Measurements from ENCODE around the gene NOB1. TPM values are rescaled to one million over a fixed set of nuclear protein-coding genes. Genes with fewer than 3 reads are reported as not detected.

The NOB1 gene
- total and polyA plus RNA-seq, 4 donors = 6.9 to 19.7 (median 12.5) TPM

DNA sequence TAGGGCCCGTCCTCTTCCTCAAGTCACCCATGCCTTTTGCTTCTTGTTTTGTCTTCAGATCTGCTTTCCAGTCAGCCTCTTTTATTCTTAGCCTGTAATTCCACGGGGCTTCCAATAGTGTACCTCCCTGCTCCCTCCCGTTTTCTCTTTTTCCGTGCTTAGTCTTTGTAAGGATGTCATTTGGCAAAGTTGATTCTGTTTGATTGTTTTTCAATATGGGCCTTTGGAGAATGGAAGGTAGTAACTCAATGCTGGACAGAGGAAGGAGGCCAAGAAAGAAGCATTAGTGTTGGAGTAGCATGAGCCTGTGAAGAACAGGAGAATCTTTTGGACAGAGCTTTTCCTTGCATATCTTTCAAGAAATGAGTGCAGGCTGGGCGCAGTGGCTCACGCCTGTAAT, 13.9 kb upstream of the NOB1 start:
- Histone ChIP-seq H3K27me3 (ENCODE audit: control insufficient read depth in 4 of 4, insufficient read depth in 4 of 4, low read length in 3 of 4) (no peaks in the 10 kb centered on the region), H3K36me3 (ENCODE audit: control insufficient read depth in 4 of 4, insufficient read depth in 3 of 4, low read depth in 1 of 4, low read length in 3 of 4) (no peaks in the 10 kb centered on the region), H3K4me1 (ENCODE audit: control insufficient read depth in 4 of 4, insufficient read depth in 4 of 4, low read length in 3 of 4) (peaks cover 0 to 9% (median 6%) of the 10 kb centered on the region in 4 donors), H3K9ac (ENCODE audit: low read depth in 1 of 2, low read length in 2 of 2) (no peak overlapping the region), H3K27ac (ENCODE audit: low read depth in 1 of 2, low read length in 2 of 2) (no peak overlapping the region), H3K9me3 (ENCODE audit: control insufficient read depth in 4 of 4, low read length in 3 of 4) (no peaks in the 10 kb centered on the region), H3K4me3 (ENCODE audit: low read depth in 1 of 3, low read length in 3 of 3) (no peak overlapping the region)
- 99% methylated on average over 6 of the region's 6 CpGs for WGBS
- TF ChIP-seq, protein P1, sequence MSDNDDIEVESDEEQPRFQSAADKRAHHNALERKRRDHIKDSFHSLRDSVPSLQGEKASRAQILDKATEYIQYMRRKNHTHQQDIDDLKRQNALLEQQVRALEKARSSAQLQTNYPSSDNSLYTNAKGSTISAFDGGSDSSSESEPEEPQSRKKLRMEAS (IDR thresholded peaks at IDR 0.05) = no peak
- TF ChIP-seq EGR1 (IDR thresholded peaks at IDR 0.05; ENCODE audit: low read depth in 2 of 2) (no peak), NR2F2 (IDR thresholded peaks at IDR 0.05) (no peak), RXRA (IDR thresholded peaks at IDR 0.05) (no peak), SP1 (IDR thresholded peaks at IDR 0.05) (no peak), HNF4A (conservative IDR thresholded peaks at IDR 0.05) (no peak), FOXA1 (IDR thresholded peaks at IDR 0.05) (no peak), TAF1 (conservative IDR thresholded peaks at IDR 0.05) (no peak), JUND (IDR thresholded peaks at IDR 0.05) (no peak), GABPA (IDR thresholded peaks at IDR 0.05 in 1 of 2, conservative IDR thresholded peaks at IDR 0.05 in 1 of 2) (no peak)
- TF ChIP-seq, protein P2, sequence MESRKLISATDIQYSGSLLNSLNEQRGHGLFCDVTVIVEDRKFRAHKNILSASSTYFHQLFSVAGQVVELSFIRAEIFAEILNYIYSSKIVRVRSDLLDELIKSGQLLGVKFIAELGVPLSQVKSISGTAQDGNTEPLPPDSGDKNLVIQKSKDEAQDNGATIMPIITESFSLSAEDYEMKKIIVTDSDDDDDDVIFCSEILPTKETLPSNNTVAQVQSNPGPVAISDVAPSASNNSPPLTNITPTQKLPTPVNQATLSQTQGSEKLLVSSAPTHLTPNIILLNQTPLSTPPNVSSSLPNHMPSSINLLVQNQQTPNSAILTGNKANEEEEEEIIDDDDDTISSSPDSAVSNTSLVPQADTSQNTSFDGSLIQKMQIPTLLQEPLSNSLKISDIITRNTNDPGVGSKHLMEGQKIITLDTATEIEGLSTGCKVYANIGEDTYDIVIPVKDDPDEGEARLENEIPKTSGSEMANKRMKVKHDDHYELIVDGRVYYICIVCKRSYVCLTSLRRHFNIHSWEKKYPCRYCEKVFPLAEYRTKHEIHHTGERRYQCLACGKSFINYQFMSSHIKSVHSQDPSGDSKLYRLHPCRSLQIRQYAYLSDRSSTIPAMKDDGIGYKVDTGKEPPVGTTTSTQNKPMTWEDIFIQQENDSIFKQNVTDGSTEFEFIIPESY (IDR thresholded peaks at IDR 0.05) = no peak
- TF ChIP-seq, protein P3, sequence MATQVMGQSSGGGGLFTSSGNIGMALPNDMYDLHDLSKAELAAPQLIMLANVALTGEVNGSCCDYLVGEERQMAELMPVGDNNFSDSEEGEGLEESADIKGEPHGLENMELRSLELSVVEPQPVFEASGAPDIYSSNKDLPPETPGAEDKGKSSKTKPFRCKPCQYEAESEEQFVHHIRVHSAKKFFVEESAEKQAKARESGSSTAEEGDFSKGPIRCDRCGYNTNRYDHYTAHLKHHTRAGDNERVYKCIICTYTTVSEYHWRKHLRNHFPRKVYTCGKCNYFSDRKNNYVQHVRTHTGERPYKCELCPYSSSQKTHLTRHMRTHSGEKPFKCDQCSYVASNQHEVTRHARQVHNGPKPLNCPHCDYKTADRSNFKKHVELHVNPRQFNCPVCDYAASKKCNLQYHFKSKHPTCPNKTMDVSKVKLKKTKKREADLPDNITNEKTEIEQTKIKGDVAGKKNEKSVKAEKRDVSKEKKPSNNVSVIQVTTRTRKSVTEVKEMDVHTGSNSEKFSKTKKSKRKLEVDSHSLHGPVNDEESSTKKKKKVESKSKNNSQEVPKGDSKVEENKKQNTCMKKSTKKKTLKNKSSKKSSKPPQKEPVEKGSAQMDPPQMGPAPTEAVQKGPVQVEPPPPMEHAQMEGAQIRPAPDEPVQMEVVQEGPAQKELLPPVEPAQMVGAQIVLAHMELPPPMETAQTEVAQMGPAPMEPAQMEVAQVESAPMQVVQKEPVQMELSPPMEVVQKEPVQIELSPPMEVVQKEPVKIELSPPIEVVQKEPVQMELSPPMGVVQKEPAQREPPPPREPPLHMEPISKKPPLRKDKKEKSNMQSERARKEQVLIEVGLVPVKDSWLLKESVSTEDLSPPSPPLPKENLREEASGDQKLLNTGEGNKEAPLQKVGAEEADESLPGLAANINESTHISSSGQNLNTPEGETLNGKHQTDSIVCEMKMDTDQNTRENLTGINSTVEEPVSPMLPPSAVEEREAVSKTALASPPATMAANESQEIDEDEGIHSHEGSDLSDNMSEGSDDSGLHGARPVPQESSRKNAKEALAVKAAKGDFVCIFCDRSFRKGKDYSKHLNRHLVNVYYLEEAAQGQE (IDR thresholded peaks at IDR 0.05) = no peak
- TF ChIP-seq, protein P4, sequence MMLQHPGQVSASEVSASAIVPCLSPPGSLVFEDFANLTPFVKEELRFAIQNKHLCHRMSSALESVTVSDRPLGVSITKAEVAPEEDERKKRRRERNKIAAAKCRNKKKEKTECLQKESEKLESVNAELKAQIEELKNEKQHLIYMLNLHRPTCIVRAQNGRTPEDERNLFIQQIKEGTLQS (IDR thresholded peaks at IDR 0.05) = no peak
- DNase-seq (ENCODE audit: low spot score) = no peak

DNA sequence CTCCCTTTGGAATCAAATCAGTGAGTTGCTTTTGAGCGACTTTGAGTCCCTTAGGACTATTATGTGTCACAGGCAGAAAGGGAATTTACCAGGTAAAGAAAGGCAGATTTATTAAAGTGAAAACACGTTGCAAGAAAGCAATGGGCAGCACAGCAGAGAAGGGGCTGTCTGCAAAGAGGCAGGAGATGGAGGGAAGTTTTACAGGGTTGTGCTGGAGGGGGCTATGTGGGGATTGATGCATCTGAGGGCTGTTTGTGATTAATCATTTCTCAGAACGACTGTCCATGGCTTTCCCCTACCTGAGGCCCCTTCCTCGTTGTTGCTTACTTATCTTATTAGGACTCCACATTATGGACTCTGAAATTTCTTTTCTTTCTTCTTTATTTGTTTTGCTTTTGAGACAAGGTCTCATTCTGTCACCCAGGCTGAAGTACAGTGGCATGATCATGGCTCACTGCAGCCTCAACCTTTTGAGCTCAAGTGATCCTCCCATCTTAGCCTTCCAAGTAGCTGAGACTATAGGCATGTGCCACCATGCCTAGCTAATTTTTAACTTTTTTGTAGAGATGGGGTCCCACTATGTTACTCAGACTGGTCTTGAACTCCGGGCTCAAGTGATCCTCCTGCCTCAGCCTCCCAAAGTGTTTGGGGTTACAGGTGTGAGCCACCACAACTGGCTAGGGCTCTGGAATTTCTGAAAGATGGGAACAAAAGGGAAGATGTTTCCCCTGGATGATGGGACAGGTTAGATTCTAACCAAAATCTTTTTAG, 12.9 kb upstream of the NOB1 start:
- Histone ChIP-seq H3K9me3 (ENCODE audit: control insufficient read depth in 4 of 4, low read length in 3 of 4) (no peaks in the 10 kb centered on the region), H3K4me3 (ENCODE audit: low read depth in 1 of 3, low read length in 3 of 3) (no peak overlapping the region), H3K9ac (ENCODE audit: low read depth in 1 of 2, low read length in 2 of 2) (no peak overlapping the region), H3K27me3 (ENCODE audit: control insufficient read depth in 4 of 4, insufficient read depth in 4 of 4, low read length in 3 of 4) (no peaks in the 10 kb centered on the region), H3K4me1 (ENCODE audit: control insufficient read depth in 4 of 4, insufficient read depth in 4 of 4, low read length in 3 of 4) (peaks cover 0 to 16% (median 13%) of the 10 kb centered on the region in 4 donors), H3K36me3 (ENCODE audit: control insufficient read depth in 4 of 4, insufficient read depth in 3 of 4, low read depth in 1 of 4, low read length in 3 of 4) (no peaks in the 10 kb centered on the region), H3K27ac (ENCODE audit: low read depth in 1 of 2, low read length in 2 of 2) (no peak overlapping the region)
- TF ChIP-seq HNF4G (IDR thresholded peaks at IDR 0.05) = no peak
- TF ChIP-seq, protein P5, sequence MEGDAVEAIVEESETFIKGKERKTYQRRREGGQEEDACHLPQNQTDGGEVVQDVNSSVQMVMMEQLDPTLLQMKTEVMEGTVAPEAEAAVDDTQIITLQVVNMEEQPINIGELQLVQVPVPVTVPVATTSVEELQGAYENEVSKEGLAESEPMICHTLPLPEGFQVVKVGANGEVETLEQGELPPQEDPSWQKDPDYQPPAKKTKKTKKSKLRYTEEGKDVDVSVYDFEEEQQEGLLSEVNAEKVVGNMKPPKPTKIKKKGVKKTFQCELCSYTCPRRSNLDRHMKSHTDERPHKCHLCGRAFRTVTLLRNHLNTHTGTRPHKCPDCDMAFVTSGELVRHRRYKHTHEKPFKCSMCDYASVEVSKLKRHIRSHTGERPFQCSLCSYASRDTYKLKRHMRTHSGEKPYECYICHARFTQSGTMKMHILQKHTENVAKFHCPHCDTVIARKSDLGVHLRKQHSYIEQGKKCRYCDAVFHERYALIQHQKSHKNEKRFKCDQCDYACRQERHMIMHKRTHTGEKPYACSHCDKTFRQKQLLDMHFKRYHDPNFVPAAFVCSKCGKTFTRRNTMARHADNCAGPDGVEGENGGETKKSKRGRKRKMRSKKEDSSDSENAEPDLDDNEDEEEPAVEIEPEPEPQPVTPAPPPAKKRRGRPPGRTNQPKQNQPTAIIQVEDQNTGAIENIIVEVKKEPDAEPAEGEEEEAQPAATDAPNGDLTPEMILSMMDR (IDR thresholded peaks at IDR 0.05; ENCODE audit: low read depth, low read length, missing input control) = no peak
- TF ChIP-seq HNF4A (conservative IDR thresholded peaks at IDR 0.05) = no peak
- TF ChIP-seq FOXA2 (IDR thresholded peaks at IDR 0.05) = no peak
- DNase-seq (ENCODE audit: low spot score) = no peak
- WGBS = 88% methylated on average over 5 of the region's 5 CpGs

Data from liver (tissue), 9 donors.